Measurements from ENCODE around the gene LAMP2.

LAMP2 gene

DNA sequence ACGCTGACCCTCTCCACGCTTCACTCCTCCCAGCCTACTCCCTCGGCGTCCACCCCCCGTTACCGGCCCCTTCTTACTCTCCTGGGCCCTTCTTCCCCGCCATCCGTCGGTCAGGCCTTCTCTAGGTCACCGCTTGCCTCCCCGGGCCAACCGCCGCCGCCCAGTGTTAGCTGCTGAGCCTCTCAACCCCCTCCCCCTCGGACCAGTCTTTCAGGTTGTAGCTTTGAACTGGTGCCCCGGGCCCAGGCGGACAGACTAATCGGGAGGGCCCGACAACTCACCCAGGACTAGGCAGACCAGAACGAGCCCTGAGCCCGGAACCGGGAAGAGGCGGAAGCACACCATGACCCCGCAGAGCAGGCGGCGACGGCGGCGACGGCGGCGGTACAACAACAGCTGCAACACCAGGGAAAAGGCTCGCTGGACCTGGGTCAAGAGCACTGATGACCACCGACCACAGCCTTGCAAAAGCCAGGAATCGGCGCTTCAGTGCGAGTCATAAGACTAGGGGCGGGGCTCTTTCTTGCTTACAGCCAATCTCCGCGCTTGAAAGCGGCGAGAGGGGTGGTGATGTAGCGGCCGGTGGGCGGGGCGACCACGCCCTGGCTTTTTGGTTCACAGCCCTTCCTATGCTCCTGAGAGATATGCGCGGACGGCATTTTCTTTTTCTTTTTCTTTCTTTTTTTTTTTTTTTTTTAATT is at the start of gene LAMP2:
LAMP2 (minus strand) TSS at position 472 of the 701 bp plus-strand sequence; CDS start at position 345, 127 bp downstream.
- H3K4me3 Mint-ChIP-seq = peak within 1 kb of the TSS; percentile 91 to 92 (median 92)
- peaks cover 4% of the 10 kb centered on the region for H3K9me3 Mint-ChIP-seq
- no peaks in the 10 kb centered on the region for H3K36me3 Mint-ChIP-seq (ENCODE audit: low read depth)
- H3K4me1 Mint-ChIP-seq = peaks cover 6% of the 10 kb centered on the region
- TF ChIP-seq, protein P1, sequence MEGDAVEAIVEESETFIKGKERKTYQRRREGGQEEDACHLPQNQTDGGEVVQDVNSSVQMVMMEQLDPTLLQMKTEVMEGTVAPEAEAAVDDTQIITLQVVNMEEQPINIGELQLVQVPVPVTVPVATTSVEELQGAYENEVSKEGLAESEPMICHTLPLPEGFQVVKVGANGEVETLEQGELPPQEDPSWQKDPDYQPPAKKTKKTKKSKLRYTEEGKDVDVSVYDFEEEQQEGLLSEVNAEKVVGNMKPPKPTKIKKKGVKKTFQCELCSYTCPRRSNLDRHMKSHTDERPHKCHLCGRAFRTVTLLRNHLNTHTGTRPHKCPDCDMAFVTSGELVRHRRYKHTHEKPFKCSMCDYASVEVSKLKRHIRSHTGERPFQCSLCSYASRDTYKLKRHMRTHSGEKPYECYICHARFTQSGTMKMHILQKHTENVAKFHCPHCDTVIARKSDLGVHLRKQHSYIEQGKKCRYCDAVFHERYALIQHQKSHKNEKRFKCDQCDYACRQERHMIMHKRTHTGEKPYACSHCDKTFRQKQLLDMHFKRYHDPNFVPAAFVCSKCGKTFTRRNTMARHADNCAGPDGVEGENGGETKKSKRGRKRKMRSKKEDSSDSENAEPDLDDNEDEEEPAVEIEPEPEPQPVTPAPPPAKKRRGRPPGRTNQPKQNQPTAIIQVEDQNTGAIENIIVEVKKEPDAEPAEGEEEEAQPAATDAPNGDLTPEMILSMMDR (IDR thresholded peaks at IDR 0.05; ENCODE audit: unreplicated experiment in 3 of 3) = no peak
- no peaks in the 10 kb centered on the region for H3K27me3 Mint-ChIP-seq (ENCODE audit: low read depth)
- H3K27ac Mint-ChIP-seq = peak within 1 kb of the TSS; percentile 74 to 93 (median 75)

DNA sequence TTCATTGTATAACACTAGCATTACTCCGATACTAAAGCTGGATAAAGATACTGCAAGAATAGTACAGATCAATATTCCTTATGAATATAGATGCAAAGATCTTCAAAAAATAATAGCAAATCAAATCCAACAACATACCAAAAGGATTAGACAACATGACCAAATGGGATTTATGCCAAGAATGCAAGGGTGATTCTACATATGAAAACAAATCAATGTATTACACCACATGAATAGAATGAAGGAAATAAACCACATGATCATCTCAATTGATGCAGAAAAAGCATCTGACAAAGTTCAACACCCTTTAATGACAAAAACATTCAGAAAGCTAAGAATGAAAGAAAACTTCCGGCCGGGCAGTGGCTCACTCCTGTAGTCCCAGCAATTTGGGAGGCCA is 48.8 kb upstream of the LAMP2 start:
- TF ChIP-seq, protein P1 (IDR thresholded peaks at IDR 0.05; ENCODE audit: unreplicated experiment in 3 of 3) = no peak
- no peak overlapping the region for H3K4me3 Mint-ChIP-seq
- peaks cover 31% of the 10 kb centered on the region for H3K36me3 Mint-ChIP-seq (ENCODE audit: low read depth)
- H3K9me3 Mint-ChIP-seq = peaks cover 3% of the 10 kb centered on the region
- H3K4me1 Mint-ChIP-seq = no peaks in the 10 kb centered on the region
- no peaks in the 10 kb centered on the region for H3K27me3 Mint-ChIP-seq (ENCODE audit: low read depth)
- H3K27ac Mint-ChIP-seq = no peak overlapping the region

DNA sequence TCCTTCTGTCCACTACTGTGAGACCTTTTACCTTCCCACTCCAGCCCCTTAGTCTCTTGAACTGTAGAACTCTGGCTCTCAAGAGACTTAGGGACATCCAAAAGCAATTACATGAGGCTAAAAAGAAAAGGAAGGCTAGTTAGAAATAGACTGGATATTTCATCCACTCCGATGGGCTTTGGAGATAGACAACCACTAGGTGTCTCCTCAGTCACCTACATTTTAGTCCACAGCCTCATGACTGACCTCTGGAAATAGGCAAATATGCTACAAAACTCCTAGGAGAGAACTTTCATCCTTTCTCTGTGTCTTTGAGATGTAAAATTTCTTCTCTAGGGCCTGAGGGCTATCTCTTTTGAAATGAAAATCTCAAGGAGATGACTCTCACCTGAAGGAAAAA is 45.1 kb upstream of the LAMP2 start:
- Mint-ChIP-seq H3K27me3 (ENCODE audit: low read depth) (no peaks in the 10 kb centered on the region), H3K4me1 (no peaks in the 10 kb centered on the region), H3K36me3 (ENCODE audit: low read depth) (peaks cover 8% of the 10 kb centered on the region), H3K4me3 (no peak overlapping the region), H3K9me3 (peaks cover 3% of the 10 kb centered on the region), H3K27ac (peak overlapping the region; percentile 2 to 68 (median 63))
- TF ChIP-seq, protein P1 (IDR thresholded peaks at IDR 0.05; ENCODE audit: unreplicated experiment in 3 of 3) = peak; percentile 14 to 20 (median 20)

DNA sequence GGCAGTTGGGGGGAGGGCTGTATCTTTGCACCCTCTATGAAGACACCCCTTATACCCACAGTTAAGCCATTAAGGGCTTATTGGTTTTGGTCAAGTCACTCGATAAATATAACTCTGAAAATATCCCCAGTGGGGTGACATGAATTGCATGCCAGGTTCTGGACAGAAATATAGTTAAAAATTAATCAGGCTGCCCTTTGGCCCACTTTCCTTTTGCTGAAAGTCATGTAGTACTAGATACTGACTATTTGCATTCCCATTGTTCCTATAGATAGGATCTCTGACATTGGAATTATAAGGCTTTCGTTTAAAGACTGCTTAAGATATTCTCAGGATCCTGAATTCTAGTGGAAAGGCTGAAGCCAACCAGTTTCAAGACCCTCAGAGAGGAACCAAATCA is 43.5 kb upstream of the LAMP2 start:
- no peaks in the 10 kb centered on the region for H3K4me1 Mint-ChIP-seq
- H3K4me3 Mint-ChIP-seq = no peak overlapping the region
- no peaks in the 10 kb centered on the region for H3K36me3 Mint-ChIP-seq (ENCODE audit: low read depth)
- H3K27me3 Mint-ChIP-seq (ENCODE audit: low read depth) = no peaks in the 10 kb centered on the region
- TF ChIP-seq, protein P1 (IDR thresholded peaks at IDR 0.05; ENCODE audit: unreplicated experiment in 3 of 3) = no peak
- H3K9me3 Mint-ChIP-seq = peaks cover 5% of the 10 kb centered on the region
- peak overlapping the region in 1 of 3 experiments; percentile 79 for H3K27ac Mint-ChIP-seq

DNA sequence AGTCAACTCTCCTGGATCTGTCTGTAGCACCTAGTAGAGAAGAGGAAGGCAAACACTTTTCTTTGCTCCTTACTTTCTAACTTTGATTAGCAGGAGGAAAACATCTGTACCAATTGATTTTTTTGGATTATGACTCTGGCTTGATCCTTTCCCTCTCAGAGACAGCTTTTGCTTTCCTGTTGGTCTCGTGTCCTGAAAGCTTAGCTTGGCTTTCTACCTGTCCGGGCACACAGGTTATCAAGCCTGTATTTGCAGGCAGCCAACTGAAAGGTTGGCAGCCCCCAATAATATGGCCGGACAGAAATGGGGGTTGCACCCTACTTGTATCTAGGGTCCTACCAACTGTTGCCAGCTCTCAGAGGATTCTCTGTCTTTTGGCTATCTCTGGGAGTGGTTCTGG is 43.1 kb upstream of the LAMP2 start:
- TF ChIP-seq, protein P1 (IDR thresholded peaks at IDR 0.05; ENCODE audit: unreplicated experiment in 3 of 3) = no peak
- no peaks in the 10 kb centered on the region for H3K27me3 Mint-ChIP-seq (ENCODE audit: low read depth)
- peaks cover 6% of the 10 kb centered on the region for H3K9me3 Mint-ChIP-seq
- H3K4me3 Mint-ChIP-seq = no peak overlapping the region
- H3K36me3 Mint-ChIP-seq (ENCODE audit: low read depth) = no peaks in the 10 kb centered on the region
- H3K27ac Mint-ChIP-seq = peak overlapping the region in 1 of 3 experiments; percentile 79
- H3K4me1 Mint-ChIP-seq = no peaks in the 10 kb centered on the region

- Mint-ChIP-seq H3K9me3 (peaks cover 9% of the 10 kb centered on the region), H3K27me3 (ENCODE audit: low read depth) (no peaks in the 10 kb centered on the region), H3K36me3 (ENCODE audit: low read depth) (no peaks in the 10 kb centered on the region), H3K27ac (no peak overlapping the region), H3K4me1 (no peaks in the 10 kb centered on the region), H3K4me3 (no peak overlapping the region)
- TF ChIP-seq, protein P1 (IDR thresholded peaks at IDR 0.05; ENCODE audit: unreplicated experiment in 3 of 3) = no peak
These were observed 35.5 kb upstream of the LAMP2 start for GRCh38 chrX:120504569-120504968.
